MCF 10A (cell line): ENCODE data around the gene MGST1. TPM values are rescaled to one million over a fixed set of nuclear protein-coding genes. Genes with fewer than 3 reads are reported as not detected.

ENCODE experiments used
- BruUV-seq: library from RNA; stranded (reverse); fragments of 400-500 nt; replicated peaks from 2 replicates; lab custom pipeline; 2021; lab: Mats Ljungman, UMichigan
- CTCF ChIA-PET: fragments of 300-600 bp; sonication (Branson Sonifier 250); formaldehyde crosslinking; extraction: SDS; loops from one replicate; lab custom pipeline; 2021; ENCODE audit warnings: antibody characterized with exemption, inconsistent platforms; lab: Yijun Ruan, JAX
- POLR2A ChIA-PET: fragments of 300-600, 350-650 bp; sonication (Branson Sonifier 250); formaldehyde crosslinking; extraction: SDS; loops from one replicate; lab custom pipeline; 2020; ENCODE audit warnings: antibody characterized with exemption, inconsistent platforms; lab: Yijun Ruan, JAX
- DNase-seq: peaks from one replicate; pipeline ENCODE4 v3.0.0-alpha.2; 2018; ENCODE audit not compliant: unreplicated experiment
- H3K27ac Mint-ChIP-seq: one replicate; pipeline ENCODE4 v1.8.0; 2022; ENCODE audit warnings: mild to moderate bottlenecking, low read depth, mixed read lengths; ENCODE audit not compliant: unreplicated experiment
- H3K27me3 Mint-ChIP-seq: one replicate; pipeline ENCODE4 v1.8.0; 2022; ENCODE audit warnings: mixed read lengths; ENCODE audit not compliant: insufficient read depth, unreplicated experiment
- H3K36me3 Mint-ChIP-seq: one replicate; pipeline ENCODE4 v1.8.0; 2022; ENCODE audit warnings: mild to moderate bottlenecking, moderate library complexity, mixed read lengths; ENCODE audit not compliant: insufficient read depth, unreplicated experiment
- H3K4me1 Mint-ChIP-seq: one replicate; pipeline ENCODE4 v1.8.0; 2022; ENCODE audit warnings: mixed read lengths; ENCODE audit not compliant: insufficient read depth, unreplicated experiment
- H3K4me3 Mint-ChIP-seq: one replicate; pipeline ENCODE4 v1.8.0; 2022; ENCODE audit warnings: mild to moderate bottlenecking, moderate library complexity, mixed read lengths; ENCODE audit not compliant: unreplicated experiment
- H3K9me3 Mint-ChIP-seq: one replicate; pipeline ENCODE4 v1.8.0; 2022; ENCODE audit warnings: mixed read lengths; ENCODE audit not compliant: unreplicated experiment
- intact Hi-C: fragments of 100-400 bp; cut with micrococcal nuclease; formaldehyde crosslinking; loops from 2 replicates; pipeline ENCODE4 v1.14.1; 2022
- total RNA-seq: library from RNA; stranded (reverse); gene quantifications from 2 replicates; pipeline ENCODE4 v1.2.3, GENCODE V29; 2022
- TF ChIP-seq, protein P1 (sequence below): fragments of 200-600 bp; IDR thresholded peaks from one replicate; pipeline ENCODE4 v1.8.0; 2022; ENCODE audit warnings: antibody characterized with exemption, mild to moderate bottlenecking; ENCODE audit not compliant: unreplicated experiment

The MGST1 gene
- total RNA-seq, 1 experiment from 2014 or later = 375 TPM

DNA sequence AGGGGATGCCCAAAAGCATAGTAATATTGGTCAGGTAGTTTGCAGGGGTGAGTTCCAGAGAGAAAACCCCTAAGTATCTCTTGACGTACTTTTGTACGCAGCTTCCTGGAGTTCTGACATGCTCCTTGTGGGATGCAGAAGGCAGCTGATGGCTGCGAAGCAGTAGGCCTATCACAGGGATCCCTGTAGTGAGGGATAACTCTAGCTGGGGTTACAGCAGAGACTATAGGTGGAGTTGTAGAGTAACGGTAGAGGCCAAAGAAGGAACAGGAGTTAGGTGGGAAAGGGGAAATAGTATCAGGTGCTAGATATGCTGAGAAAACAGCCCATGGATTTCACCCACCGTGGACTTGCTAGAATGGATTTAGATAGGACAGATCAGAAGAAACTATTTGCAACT is 37.3 kb downstream of the MGST1 start:
- H3K9me3 Mint-ChIP-seq = no peaks in the 10 kb centered on the region
- no peak for DNase-seq
- ChIA-PET POLR2A (no interaction called here), CTCF (interaction anchor here (1.8 kb wide), 1 partner anchor 299 kb away, joined by 12 read pairs; no protein-coding TSS in a partner anchor)
- intact Hi-C loops = loop anchor here (5.0 kb wide), 1 partner anchor 1258 kb away; no protein-coding TSS in a partner anchor
- no peak overlapping the region for H3K27ac Mint-ChIP-seq
- no peaks in the 10 kb centered on the region for H3K27me3 Mint-ChIP-seq
- H3K4me1 Mint-ChIP-seq = peaks cover 4% of the 10 kb centered on the region
- no peak overlapping the region for H3K4me3 Mint-ChIP-seq
- H3K36me3 Mint-ChIP-seq = peaks cover 14% of the 10 kb centered on the region
- TF ChIP-seq, protein P1, sequence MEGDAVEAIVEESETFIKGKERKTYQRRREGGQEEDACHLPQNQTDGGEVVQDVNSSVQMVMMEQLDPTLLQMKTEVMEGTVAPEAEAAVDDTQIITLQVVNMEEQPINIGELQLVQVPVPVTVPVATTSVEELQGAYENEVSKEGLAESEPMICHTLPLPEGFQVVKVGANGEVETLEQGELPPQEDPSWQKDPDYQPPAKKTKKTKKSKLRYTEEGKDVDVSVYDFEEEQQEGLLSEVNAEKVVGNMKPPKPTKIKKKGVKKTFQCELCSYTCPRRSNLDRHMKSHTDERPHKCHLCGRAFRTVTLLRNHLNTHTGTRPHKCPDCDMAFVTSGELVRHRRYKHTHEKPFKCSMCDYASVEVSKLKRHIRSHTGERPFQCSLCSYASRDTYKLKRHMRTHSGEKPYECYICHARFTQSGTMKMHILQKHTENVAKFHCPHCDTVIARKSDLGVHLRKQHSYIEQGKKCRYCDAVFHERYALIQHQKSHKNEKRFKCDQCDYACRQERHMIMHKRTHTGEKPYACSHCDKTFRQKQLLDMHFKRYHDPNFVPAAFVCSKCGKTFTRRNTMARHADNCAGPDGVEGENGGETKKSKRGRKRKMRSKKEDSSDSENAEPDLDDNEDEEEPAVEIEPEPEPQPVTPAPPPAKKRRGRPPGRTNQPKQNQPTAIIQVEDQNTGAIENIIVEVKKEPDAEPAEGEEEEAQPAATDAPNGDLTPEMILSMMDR = no peak
- no TSS peak for BruUV-seq

DNA sequence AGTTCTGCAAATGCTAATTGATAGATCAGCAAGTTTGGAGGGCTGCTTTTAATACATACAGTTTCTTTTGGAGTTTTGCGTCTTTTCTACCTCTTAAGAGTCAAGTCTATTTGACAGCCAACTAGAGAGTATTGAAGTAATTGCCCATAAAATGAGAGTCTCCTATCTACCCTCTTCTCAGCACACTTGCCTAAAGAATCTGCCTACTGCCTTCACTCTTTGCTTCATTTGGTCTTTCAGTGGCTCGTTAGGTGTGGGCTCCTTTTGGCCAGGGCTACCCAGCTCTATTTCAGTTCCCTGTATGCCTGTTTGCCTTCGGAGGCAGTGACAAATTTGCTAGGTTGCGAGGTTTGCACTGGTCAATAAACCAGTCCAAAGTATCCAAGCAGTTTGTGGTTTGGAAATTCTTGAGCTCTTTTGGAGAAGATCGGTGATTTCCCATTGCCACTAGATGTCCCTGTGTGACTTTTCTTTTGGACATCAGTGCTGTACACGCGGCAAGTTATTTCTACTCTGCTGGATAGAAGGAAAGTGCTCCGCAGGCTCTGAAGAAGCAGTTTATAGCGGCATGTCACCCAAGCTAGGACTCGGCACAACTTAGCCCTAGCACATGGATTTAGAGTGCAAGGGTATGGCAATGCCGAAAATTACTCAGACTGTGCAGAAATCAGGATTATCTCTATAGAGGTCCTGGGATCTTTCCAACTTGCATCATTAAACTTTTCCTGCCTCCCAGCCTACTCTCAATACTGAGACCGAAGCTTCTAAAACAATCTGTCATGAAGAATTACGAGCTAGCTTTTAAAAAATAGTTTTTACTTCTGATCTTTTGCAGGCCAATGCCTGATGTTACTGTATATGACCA is 38.6 kb downstream of the MGST1 start:
- H3K36me3 Mint-ChIP-seq = peaks cover 14% of the 10 kb centered on the region
- H3K4me3 Mint-ChIP-seq = no peak overlapping the region
- no TSS peak for BruUV-seq
- H3K27ac Mint-ChIP-seq = no peak overlapping the region
- H3K9me3 Mint-ChIP-seq = no peaks in the 10 kb centered on the region
- H3K4me1 Mint-ChIP-seq = peaks cover 7% of the 10 kb centered on the region
- no peaks in the 10 kb centered on the region for H3K27me3 Mint-ChIP-seq
- CTCF ChIA-PET = interaction anchor here (0.6 to 1.8 kb wide), 46 partner anchors 9 to 1839 kb away, joined by 3 to 18 read pairs (median 4); no protein-coding TSS in a partner anchor
- TF ChIP-seq, protein P1 = peak; percentile 53
- peak; percentile 34 for DNase-seq
- intact Hi-C loops = loop anchor here (1.0 to 5.0 kb wide), 2 partner anchors 299 to 1256 kb away; no protein-coding TSS in a partner anchor
- POLR2A ChIA-PET = interaction anchor here (0.7 to 1.0 kb wide), 2 partner anchors 19 to 220 kb away, joined by 3 read pairs; no protein-coding TSS in a partner anchor

DNA sequence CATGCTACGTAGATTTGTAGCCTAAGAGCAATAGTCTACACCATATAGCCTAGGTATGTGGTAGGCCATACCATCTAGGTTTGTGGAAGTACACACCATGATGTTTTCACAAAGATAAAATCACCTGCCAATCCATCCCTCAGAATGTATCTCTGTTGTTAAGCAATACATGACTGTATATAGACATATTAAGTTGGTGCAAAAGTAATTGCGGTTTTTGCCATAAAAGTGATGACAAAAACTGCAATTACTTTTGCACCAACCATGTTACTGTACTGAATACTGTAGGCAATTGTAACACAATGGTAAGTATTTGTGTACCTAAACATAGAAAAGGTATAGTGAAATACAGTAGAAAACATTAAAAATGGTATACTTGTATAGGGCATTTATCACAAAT is 40.5 kb downstream of the MGST1 start:
- no peak for DNase-seq
- no TSS peak for BruUV-seq
- Mint-ChIP-seq H3K9me3 (no peaks in the 10 kb centered on the region), H3K4me1 (peaks cover 7% of the 10 kb centered on the region), H3K36me3 (peaks cover 14% of the 10 kb centered on the region), H3K27me3 (no peaks in the 10 kb centered on the region), H3K4me3 (no peak overlapping the region), H3K27ac (no peak overlapping the region)
- ChIA-PET POLR2A (no interaction called here), CTCF (interaction anchor here (0.5 to 2.8 kb wide), 3 partner anchors 297 to 675 kb away, joined by 3 to 12 read pairs (median 5); no protein-coding TSS in a partner anchor)
- intact Hi-C loops = loop anchor here (2.0 to 5.0 kb wide), 2 partner anchors 39 to 1254 kb away; no protein-coding TSS in a partner anchor
- TF ChIP-seq, protein P1 = no peak

DNA sequence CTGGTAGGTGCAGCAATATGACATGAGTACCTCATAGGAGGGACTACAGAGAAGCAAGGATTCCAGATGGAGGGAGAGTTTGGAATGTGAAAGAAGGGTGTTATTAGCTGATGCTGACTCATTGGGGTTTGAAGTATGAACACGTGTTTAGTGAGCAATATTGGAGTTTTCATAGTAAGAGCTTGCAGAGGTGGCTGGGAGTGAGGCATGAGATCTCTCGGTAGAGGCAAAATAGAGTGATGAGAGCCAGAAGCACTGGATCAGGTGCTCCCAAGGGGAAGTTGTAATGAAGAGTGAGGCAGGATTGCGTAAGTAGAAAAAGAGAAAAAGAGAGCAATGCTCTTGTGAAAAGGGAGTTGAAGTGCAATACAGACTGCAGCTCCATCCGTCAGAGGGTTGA is 42.1 kb downstream of the MGST1 start:
- intact Hi-C loops = loop anchor here (2.0 to 5.0 kb wide), 2 partner anchors 41 to 1253 kb away; no protein-coding TSS in a partner anchor
- DNase-seq = peak; percentile 58
- BruUV-seq = no TSS peak
- Mint-ChIP-seq H3K27me3 (no peaks in the 10 kb centered on the region), H3K36me3 (peaks cover 6% of the 10 kb centered on the region), H3K9me3 (peaks cover 7% of the 10 kb centered on the region), H3K4me3 (no peak overlapping the region), H3K27ac (peak overlapping the region; percentile 10), H3K4me1 (peaks cover 7% of the 10 kb centered on the region)
- ChIA-PET POLR2A (interaction anchor here (0.6 to 0.7 kb wide), 2 partner anchors 214 to 237 kb away, joined by 3 to 4 read pairs; no protein-coding TSS in a partner anchor), CTCF (interaction anchor here (1.6 to 2.8 kb wide), 2 partner anchors 224 to 295 kb away, joined by 5 to 12 read pairs; no protein-coding TSS in a partner anchor)
- TF ChIP-seq, protein P1 = no peak
